Trophoblast cell (in vitro differentiated cells and primary cell): ENCODE results near the gene IPPK.
"Not testable (repeated sequence)": the region's sequence is repeated elsewhere in the genome, so short reads cannot be mapped to it uniquely, and the experiment has no call there.

Source experiments
- DNase-seq, 2 donors: peaks; one replicate each; pipeline ENCODE4 v3.0.0-alpha.2; 2016
- H2AFZ ChIP-seq: 2 replicates; pipeline ENCODE4 v1.6.1; 2013; ENCODE audit warnings: low read length, moderate library complexity, mild to moderate bottlenecking; ENCODE audit not compliant: insufficient read depth, poor library complexity
- H2AK5ac ChIP-seq: 2 replicates; pipeline ENCODE4 v1.6.1; 2013; ENCODE audit warnings: mild to moderate bottlenecking, low read length
- H2BK120ac ChIP-seq: 2 replicates; pipeline ENCODE4 v1.6.1; 2013; ENCODE audit warnings: low read length, mild to moderate bottlenecking, moderate library complexity; ENCODE audit not compliant: insufficient read depth, poor library complexity
- H2BK12ac ChIP-seq: 2 replicates; pipeline ENCODE4 v1.6.1; 2013; ENCODE audit warnings: mild to moderate bottlenecking, low read length, moderate library complexity
- H2BK5ac ChIP-seq: 2 replicates; pipeline ENCODE4 v1.6.1; 2013; ENCODE audit warnings: low read length, low read depth, moderate library complexity, mild to moderate bottlenecking; ENCODE audit not compliant: poor library complexity
- H3K14ac ChIP-seq: 2 replicates; pipeline ENCODE4 v1.6.1; 2013; ENCODE audit warnings: mild to moderate bottlenecking, low read length
- H3K18ac ChIP-seq: 2 replicates; pipeline ENCODE4 v1.6.1; 2013; ENCODE audit warnings: mild to moderate bottlenecking, low read length
- H3K23ac ChIP-seq: 2 replicates; pipeline ENCODE4 v1.6.1; 2013; ENCODE audit warnings: low read length
- H3K27ac ChIP-seq: 2 replicates; pipeline ENCODE4 v1.5.1; 2013; ENCODE audit warnings: low read depth, mild to moderate bottlenecking, inconsistent platforms, low read length, moderate library complexity
- H3K27me3 ChIP-seq: 2 replicates; pipeline ENCODE4 v1.6.1; 2013; ENCODE audit warnings: inconsistent platforms, mild to moderate bottlenecking, low read length, moderate library complexity; ENCODE audit not compliant: insufficient read depth
- H3K36me3 ChIP-seq, 2 experiments: 1 replicate in 1 of 2; 2 replicates in 1 of 2; pipeline ENCODE4 v1.6.1; 2013; ENCODE audit warnings: low read length in 2 of 2, mild to moderate bottlenecking in 2 of 2, moderate library complexity in 1 of 2; ENCODE audit not compliant: insufficient read depth in 2 of 2, control insufficient read depth in 1 of 2
- H3K4ac ChIP-seq: 2 replicates; pipeline ENCODE4 v1.6.1; 2013; ENCODE audit warnings: low read depth, mild to moderate bottlenecking, low read length, moderate library complexity
- H3K4me1 ChIP-seq, 2 experiments: 1 replicate in 1 of 2; 2 replicates in 1 of 2; pipeline ENCODE4 v1.6.1; 2013; ENCODE audit warnings: low read length in 2 of 2, mild to moderate bottlenecking in 2 of 2, moderate library complexity in 1 of 2; ENCODE audit not compliant: insufficient read depth in 2 of 2, control insufficient read depth in 1 of 2
- H3K4me2 ChIP-seq: 2 replicates; pipeline ENCODE4 v1.6.1; 2013; ENCODE audit warnings: inconsistent platforms, mild to moderate bottlenecking, low read length, moderate library complexity
- H3K4me3 ChIP-seq: 2 replicates; pipeline ENCODE4 v1.5.1; 2013; ENCODE audit warnings: mild to moderate bottlenecking, low read depth, low read length, inconsistent platforms
- H3K79me1 ChIP-seq: one replicate; pipeline ENCODE4 v1.6.1; 2013; ENCODE audit warnings: low read length
- H3K79me2 ChIP-seq: 2 replicates; pipeline ENCODE4 v1.6.1; 2013; ENCODE audit warnings: low read length, mild to moderate bottlenecking; ENCODE audit not compliant: control insufficient read depth, insufficient read depth, poor library complexity
- H3K9ac ChIP-seq: 2 replicates; pipeline ENCODE4 v1.6.1; 2013; ENCODE audit warnings: mild to moderate bottlenecking, low read length
- H3K9me3 ChIP-seq: 2 replicates; pipeline ENCODE4 v1.6.1; 2013; ENCODE audit warnings: low read depth, mild to moderate bottlenecking, control low read depth, inconsistent platforms, low read length; ENCODE audit not compliant: insufficient read depth
- H4K12ac ChIP-seq: 2 replicates; pipeline ENCODE4 v1.6.1; 2013; ENCODE audit warnings: low read depth, mild to moderate bottlenecking, low read length, moderate library complexity
- H4K8ac ChIP-seq: 2 replicates; pipeline ENCODE4 v1.6.1; 2013; ENCODE audit warnings: low read depth, mild to moderate bottlenecking, low read length, moderate library complexity
- H4K91ac ChIP-seq: one replicate; pipeline ENCODE4 v1.6.1; 2013; ENCODE audit warnings: low read depth, mild to moderate bottlenecking, low read length, moderate library complexity
- WGBS: extraction: QIAGEN DNeasy Blood & Tissue Kit; methylation state at CpG from one replicate; pipeline ENCODE4 v1.1.7; 2013; ENCODE audit warnings: missing lambda C conversion rate; ENCODE audit not compliant: insufficient read length, insufficient coverage; ENCODE audit errors: extremely low coverage; 5-methylcytosine and 5-hydroxymethylcytosine counted together

Gene IPPK

DNA sequence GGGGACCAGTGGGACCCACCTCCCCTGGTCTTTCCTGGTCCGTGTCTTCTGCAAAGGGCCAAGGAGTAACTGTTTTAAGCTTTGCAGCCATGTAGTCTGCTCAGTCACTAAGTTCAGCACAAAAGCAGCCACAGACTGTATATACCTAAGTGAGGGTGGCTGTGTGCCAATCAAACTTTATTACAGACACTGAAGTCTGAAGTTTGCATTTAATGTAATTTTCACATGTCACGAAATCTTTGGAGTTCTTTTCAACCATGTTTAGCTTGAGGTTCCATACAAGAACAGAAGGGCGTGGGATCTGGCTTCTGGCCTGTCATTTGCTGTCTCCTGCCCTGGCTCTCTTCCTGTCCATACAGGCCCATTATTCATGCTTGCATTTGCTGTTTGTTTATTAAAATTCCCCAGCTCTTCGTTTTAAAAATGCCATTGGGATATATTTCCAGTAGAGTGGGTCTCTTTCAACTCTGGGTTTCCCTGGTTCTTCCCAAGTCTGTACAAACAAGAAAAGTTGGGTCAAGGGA, 69.9 kb downstream of the IPPK start:
- H3K27ac ChIP-seq = no peak overlapping the region

DNA sequence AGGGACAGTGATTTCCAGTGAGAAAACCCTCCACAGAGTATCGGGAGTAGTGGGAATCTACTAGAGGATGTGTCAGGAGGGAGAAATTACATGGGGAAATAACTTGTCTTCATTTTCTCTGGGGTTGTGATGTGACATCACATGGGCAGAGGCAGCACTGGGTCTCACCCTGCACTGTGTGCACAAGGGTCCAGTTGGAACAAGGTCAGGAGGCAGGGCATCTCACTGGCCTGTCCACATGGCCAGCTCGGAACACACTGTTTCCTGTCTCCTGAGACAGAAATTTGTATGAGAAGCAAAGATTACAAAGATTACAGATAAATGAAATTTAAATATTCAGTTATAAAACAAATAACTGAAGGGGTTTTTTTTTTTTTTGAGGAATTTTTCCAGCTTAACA, 71.5 kb downstream of the IPPK start:
- no peak overlapping the region for H3K9ac ChIP-seq
- no peak overlapping the region for H2BK5ac ChIP-seq
- H3K4me3 ChIP-seq = no peak overlapping the region
- H3K23ac ChIP-seq = no peak overlapping the region
- no peak overlapping the region for H2BK12ac ChIP-seq
- no peak overlapping the region for H3K4me2 ChIP-seq
- no peak overlapping the region for H2BK120ac ChIP-seq
- no peak overlapping the region for H3K14ac ChIP-seq
- H3K9me3 ChIP-seq = peaks cover 1% of the 10 kb centered on the region
- peaks cover 6 to 13% of the 10 kb centered on the region in 2 experiments for H3K4me1 ChIP-seq
- peaks cover 2% of the 10 kb centered on the region for H3K79me1 ChIP-seq
- H3K27ac ChIP-seq = no peak overlapping the region
- no peaks in the 10 kb centered on the region for H3K27me3 ChIP-seq
- no peak overlapping the region for H3K4ac ChIP-seq
- H4K8ac ChIP-seq = no peak overlapping the region
- DNase-seq = no peak
- no peaks in the 10 kb centered on the region for H3K79me2 ChIP-seq
- no peak overlapping the region for H2AFZ ChIP-seq
- no peak overlapping the region for H4K91ac ChIP-seq
- WGBS = no CpG with 5 or more reads among the region's 2 CpGs
- H2AK5ac ChIP-seq = no peak overlapping the region
- H3K18ac ChIP-seq = no peak overlapping the region
- H3K36me3 ChIP-seq = no peaks in the 10 kb centered on the region
- H4K12ac ChIP-seq = no peak overlapping the region

More for the DNA sequence above, 69.9 kb downstream of the IPPK start:
- Histone ChIP-seq H2AFZ (no peak overlapping the region), H3K4me2 (no peak overlapping the region), H3K27me3 (no peaks in the 10 kb centered on the region), H3K14ac (no peak overlapping the region), H3K4me1 (peaks cover 6 to 13% of the 10 kb centered on the region in 2 experiments), H3K23ac (no peak overlapping the region), H3K4ac (no peak overlapping the region), H3K36me3 (no peaks in the 10 kb centered on the region), H3K79me2 (no peaks in the 10 kb centered on the region), H4K91ac (no peak overlapping the region), H2BK5ac (no peak overlapping the region), H3K9ac (peak overlapping the region; percentile 7), H4K8ac (no peak overlapping the region), H4K12ac (no peak overlapping the region), H2BK12ac (peak overlapping the region; percentile 5), H3K4me3 (no peak overlapping the region), H2AK5ac (no peak overlapping the region), H3K79me1 (peaks cover 2% of the 10 kb centered on the region), H3K18ac (no peak overlapping the region), H2BK120ac (no peak overlapping the region), H3K9me3 (peaks cover 3% of the 10 kb centered on the region)
- DNase-seq = no peak
- WGBS = no CpG with 5 or more reads among the region's 4 CpGs

DNA sequence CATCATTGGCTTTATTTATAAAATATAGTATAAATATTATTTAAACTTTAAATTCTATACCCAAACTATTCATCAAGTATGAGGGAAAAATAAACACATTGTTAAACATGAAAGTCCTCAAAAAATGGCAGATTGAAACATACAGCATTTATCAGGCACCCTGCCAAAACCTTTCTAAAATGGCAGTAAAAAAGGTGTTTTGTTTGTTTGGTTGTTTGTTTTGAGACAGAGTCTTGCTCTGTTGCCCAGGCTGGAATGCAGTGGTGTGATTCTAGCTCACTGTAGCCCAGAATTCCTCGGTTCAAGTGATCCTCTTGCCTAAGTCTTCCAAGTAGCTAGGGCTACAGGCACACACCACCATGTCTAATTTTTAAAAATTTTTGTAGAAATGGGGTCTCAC, 74.0 kb downstream of the IPPK start:
- Histone ChIP-seq H3K79me2 (no peaks in the 10 kb centered on the region), H4K8ac (no peak overlapping the region), H4K91ac (no peak overlapping the region), H3K9me3 (no peaks in the 10 kb centered on the region), H3K14ac (no peak overlapping the region), H2BK120ac (no peak overlapping the region), H3K4ac (no peak overlapping the region), H3K4me1 (peaks cover 2 to 10% of the 10 kb centered on the region in 2 experiments), H2BK12ac (no peak overlapping the region), H3K36me3 (no peaks in the 10 kb centered on the region), H2BK5ac (no peak overlapping the region), H2AFZ (no peak overlapping the region), H3K9ac (no peak overlapping the region), H4K12ac (no peak overlapping the region), H3K4me2 (no peak overlapping the region), H3K79me1 (no peaks in the 10 kb centered on the region), H3K27ac (no peak overlapping the region), H3K27me3 (no peaks in the 10 kb centered on the region), H3K18ac (no peak overlapping the region), H2AK5ac (no peak overlapping the region), H3K4me3 (no peak overlapping the region), H3K23ac (no peak overlapping the region)
- WGBS = no CpG with 5 or more reads among the region's 1 CpG
- no peak for DNase-seq

DNA sequence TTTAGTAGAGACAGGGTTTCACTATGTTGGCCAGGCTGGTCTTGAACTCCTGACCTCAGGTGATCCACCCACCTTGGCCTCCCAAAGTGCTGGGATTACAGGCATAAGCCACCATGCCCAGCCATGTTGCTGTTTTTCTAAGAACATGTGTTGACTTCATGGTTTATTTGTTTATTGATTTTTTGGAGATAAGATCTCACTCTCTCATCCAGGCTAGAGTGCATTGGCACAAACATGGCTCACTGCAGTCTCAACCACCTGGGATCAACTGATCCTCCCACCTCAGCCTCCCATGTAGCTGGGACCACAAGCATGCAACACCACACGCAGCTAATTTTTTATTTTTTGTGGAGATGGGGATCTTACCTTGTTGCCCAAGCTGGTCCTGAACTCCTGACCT, 74.9 kb downstream of the IPPK start:
- not testable (repeated sequence) for H3K4me2 ChIP-seq, H4K91ac ChIP-seq, H3K9ac ChIP-seq, H4K12ac ChIP-seq, H2AFZ ChIP-seq, H2BK5ac ChIP-seq, H4K8ac ChIP-seq, H3K4ac ChIP-seq, H3K79me2 ChIP-seq, H3K27me3 ChIP-seq, H3K79me1 ChIP-seq, H2BK12ac ChIP-seq, H3K27ac ChIP-seq, H3K36me3 ChIP-seq, DNase-seq, H3K23ac ChIP-seq, H3K9me3 ChIP-seq, H3K4me1 ChIP-seq, H2AK5ac ChIP-seq, H3K4me3 ChIP-seq, H3K18ac ChIP-seq, H2BK120ac ChIP-seq, H3K14ac ChIP-seq
- no CpG with 5 or more reads among the region's 1 CpG for WGBS
